GM19328 (cell line): ENCODE measurements around the gene SLC29A3.

Experiments used
- ATAC-seq: cut with Tn5 transposase; IDR thresholded peaks from one replicate; pipeline ENCODE4 v1.9.1; 2021; ENCODE audit warnings: mild to moderate bottlenecking, moderate library complexity; ENCODE audit not compliant: unreplicated experiment

Gene SLC29A3

GRCh38 chr10:71317739-71318138 is 1.3 kb upstream of the SLC29A3 start:
- ATAC-seq = no peak

DNA sequence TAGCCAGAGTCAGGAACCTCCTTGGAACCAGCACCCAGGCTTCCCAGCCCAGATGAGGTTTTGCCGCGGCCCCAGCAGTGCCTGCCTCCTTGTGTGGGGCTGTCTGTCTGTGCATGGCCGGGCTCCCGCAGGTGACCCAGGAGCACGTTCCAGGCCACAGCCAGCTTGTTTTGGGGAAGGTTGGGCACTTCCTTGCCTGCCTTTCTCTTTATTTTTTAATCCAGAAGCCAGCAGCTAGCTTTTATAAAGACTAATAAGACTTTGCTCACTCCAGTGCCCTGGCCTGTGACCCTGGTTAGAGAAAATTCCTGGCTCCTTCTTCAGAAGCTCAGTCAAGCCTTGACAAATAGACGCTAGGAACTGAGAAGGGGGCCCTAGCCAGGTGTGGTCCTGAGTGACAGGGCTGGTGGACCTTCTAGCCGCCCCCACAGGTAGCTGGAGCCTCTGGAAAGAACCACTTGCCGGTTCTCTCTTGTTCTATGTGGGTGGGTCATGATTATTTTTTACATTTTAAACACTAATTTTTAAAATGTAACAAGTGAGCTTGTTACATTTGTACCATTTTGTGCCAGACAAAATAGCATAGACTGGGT is 837 bp downstream of the SLC29A3 start:
- ATAC-seq = no peak

DNA sequence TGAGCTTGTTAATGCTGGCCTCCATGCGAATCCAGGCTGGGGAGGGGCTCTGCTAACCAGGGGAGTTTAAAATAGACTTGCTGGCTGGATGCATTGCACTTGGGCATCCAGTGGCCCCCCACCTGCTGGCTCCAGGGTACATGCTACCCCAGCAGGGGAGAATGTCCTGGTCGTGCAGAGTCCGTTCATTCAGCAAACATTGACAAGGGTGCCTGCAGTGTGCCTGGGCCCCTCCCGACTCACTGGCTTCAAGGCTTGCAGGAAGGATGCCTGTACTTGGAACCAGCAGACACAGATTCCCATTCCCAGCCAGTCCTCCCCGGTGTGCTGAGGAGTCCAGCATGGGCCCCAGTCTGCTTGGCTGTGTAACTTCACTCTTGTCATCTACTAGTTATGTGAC is 1.5 kb downstream of the SLC29A3 start:
- no peak for ATAC-seq

DNA sequence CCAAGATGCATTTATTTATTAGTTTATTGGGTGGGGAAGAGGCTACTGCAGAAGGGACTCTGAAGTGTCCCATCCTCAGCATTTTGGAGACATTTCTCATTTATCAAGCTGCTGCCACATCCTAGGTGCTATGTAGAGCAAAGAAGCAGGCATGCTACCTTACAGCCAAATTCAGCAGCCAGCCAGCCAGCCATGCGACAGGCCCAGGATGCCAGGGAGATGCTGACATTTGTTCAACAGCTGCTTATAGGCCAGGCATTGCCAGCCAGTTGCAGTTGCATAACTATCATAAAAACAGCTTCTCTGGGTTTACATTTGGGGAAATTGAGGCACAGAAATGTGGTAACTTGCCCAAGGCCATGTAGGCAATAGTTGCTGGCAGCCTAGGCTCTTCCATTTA is 2.3 kb downstream of the SLC29A3 start:
- ATAC-seq = no peak

DNA sequence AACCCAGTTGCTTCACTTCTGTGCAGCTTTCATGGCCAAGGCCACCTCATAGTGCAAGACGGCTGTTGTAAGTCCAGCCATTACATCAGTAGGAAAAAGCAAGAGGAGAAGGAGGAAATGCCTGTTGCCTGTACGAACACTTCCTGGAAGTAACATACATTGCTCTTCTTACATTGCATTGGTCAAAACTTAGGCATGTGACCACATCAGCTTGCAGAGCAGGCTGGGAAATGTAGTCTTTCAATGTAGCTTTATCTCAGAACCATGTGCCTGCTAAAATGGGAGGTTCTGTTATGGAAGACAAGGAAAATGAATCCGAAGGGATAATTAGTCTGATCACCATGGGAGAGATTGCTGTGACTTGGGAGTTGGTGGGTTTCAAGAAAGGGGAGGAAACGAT is 4.3 kb downstream of the SLC29A3 start:
- no peak for ATAC-seq

- ATAC-seq = no peak
These were observed 5.7 kb downstream of the SLC29A3 start for GRCh38 chr10:71324743-71325142.

DNA sequence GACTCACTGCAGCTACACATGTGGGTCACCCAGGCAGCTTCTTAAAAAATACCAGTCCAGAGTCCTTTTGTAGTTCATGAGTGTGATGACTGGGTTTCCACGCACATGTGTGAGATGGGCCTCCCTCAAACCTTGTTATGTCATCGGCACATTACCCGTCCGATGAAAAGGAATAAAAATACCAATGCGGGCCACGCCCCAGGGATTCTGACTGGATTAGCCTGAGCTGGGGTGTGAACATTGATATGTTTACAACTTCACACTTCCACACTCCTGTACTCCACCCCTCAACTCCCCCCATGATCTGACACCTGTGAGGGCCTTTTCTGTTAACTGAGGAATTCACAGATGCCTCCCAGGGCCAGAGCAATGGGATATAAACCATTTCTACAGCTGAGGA is 6.2 kb downstream of the SLC29A3 start:
- no peak for ATAC-seq

GRCh38 chr10:71326464-71326881 is 7.4 kb downstream of the SLC29A3 start:
- no peak for ATAC-seq

DNA sequence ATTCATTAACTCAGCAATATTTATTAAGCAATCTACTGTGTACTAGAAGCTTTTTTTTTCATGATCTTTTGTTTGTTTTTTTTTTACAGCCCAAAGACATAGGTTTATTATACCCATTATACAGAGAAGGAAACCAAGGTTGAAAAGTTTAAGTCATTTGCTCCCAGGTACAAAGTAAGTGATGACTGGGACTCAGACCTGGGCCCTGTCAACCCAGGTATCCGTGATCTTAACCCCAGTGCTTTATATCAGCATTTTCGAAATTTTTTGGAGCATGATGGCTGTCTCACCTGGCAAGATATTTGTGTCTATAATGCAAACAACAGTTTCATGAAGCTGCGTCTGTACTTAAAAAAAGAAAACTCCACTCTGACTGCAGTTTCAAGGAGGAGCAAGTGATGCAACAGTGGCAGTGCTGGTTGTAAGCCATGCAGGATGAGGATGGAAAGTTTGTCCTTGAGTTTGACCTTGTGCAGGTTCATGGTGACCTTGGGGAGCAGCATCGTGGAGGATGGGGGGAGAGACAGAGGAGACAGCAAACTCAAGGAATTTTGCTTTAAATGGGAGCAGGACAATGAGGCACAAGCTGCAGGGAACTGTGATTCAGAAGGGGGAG is 11.8 kb downstream of the SLC29A3 start:
- ATAC-seq = no peak

GRCh38 chr10:71331736-71332135 is 12.7 kb downstream of the SLC29A3 start:
- no peak for ATAC-seq

DNA sequence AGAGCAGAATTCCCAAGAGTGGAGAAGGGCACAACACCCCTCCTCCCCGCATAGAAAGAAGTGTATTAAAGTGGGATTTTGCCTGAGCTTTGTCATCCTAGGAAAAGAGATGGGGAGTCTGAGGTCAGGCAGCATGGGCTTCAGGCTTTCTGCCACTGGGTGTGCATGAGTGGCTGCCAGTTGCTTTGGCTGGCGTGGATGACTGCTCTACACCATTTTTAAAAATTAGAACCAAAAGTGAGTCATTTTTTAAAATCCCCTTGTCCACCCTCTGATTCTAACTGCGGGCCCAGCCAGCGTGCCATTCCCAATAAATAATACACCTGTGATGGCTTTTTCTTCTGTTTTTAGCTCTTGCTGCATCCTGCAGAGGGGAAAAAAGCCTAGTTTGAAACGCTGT is 13.4 kb downstream of the SLC29A3 start:
- no peak for ATAC-seq

- no peak for ATAC-seq
These were observed 14.2 kb downstream of the SLC29A3 start for GRCh38 chr10:71333129-71333887.

DNA sequence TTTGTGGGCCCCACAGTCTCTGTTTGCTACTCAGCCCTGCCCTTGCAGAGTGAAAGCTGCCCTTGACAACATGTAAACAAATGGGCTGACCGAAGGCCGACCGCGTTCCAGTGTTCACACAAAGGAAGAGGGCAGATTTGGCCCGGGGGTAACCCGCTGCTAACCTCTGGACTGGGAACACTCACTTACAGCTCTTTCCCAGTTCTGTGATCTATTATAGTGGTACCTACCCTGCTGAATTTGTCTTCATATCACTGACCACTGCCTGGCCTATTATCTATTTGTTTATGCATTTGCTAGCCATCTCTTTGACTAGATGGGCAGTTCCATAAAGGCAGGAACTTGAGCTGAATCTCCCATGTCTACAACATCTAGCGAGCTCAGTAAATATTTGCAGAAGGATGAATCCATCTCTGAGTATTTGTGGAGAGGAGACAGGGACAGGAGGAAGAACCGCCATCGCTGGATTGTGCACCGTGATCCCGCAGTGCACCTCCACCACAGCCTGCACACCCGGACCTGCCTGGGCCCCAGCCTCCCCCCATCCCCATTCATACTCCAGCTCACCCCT is 15.2 kb downstream of the SLC29A3 start:
- no peak for ATAC-seq

GRCh38 chr10:71335173-71335708 is 16.2 kb downstream of the SLC29A3 start:
- no peak for ATAC-seq

- ATAC-seq = no peak
These were observed 17.6 kb downstream of the SLC29A3 start for GRCh38 chr10:71336632-71337031.

- no peak for ATAC-seq
These were observed 18.2 kb downstream of the SLC29A3 start for GRCh38 chr10:71337219-71337701.

- no peak for ATAC-seq
These were observed 19.9 kb downstream of the SLC29A3 start for GRCh38 chr10:71338728-71339495.

- ATAC-seq = no peak
These were observed 20.9 kb downstream of the SLC29A3 start for GRCh38 chr10:71339796-71340589.

DNA sequence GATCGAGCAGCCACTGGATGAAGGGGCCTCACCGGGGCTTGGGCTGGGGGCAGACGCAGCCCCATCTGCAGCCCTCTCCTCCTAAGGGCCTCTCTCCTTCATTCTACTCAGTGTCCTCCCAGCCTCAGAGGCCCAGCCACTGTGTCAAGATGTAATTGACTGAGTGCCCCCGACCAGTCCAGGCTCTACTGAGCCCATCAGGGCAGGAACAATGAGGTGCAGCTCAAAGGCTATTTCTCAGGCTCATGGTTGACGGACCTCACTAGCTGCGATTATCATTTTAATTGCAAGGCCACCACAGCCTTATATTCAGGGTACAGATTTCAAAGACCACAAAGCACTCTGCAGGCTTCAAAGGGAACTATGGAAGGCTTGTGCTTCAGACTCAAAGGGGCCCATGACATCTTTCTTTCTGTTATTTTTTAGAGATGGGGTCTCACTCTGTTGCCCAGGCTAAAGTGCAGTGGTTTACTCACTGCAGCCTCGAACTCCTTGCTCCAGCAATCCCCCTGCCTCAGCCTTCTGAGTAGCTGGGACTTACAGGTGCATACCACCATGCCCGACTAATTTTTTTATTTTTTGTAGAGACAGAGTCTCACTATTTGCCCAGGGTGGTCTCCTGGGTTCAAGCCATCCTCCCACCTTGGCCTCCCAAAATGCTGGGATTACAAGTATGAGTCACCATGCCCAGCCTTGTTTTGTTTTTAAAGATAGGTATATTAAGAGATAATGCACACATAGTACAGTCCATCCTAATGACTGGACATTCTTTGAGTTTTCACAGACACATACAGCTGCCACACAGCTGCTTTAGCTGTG is 23.7 kb downstream of the SLC29A3 start:
- ATAC-seq = no peak
